AG04450 (cell line): Measurements from ENCODE around the gene PCDHGB2. TPM values are rescaled to one million over a fixed set of nuclear protein-coding genes. Genes with fewer than 3 reads are reported as not detected.

Experiments
- CTCF ChIA-PET: fragments of 300-600, 350-600 bp; formaldehyde crosslinking; extraction: SDS; loops from one replicate; lab custom pipeline; 2022; ENCODE audit warnings: antibody characterized with exemption, inconsistent platforms; lab: Charles Lee
- POLR2A ChIA-PET: fragments of 350-600 bp; formaldehyde crosslinking; extraction: SDS; loops from one replicate; lab custom pipeline; 2021; ENCODE audit warnings: antibody characterized with exemption, inconsistent platforms; lab: Yijun Ruan, JAX
- DNase-seq: peaks from one replicate; pipeline ENCODE4 v3.0.0-alpha.2; 2011; ENCODE audit warnings: low read depth, low spot score
- H3K27ac ChIP-seq: one replicate; pipeline ENCODE4 v1.5.1; 2012; ENCODE audit warnings: low read depth, low read length, control low read depth
- H3K27me3 ChIP-seq: one replicate; pipeline ENCODE4 v1.6.0; 2012; ENCODE audit warnings: low read length; ENCODE audit not compliant: control insufficient read depth, insufficient read depth
- H3K4me3 ChIP-seq: 2 replicates; pipeline ENCODE4 v1.5.1; 2011; ENCODE audit warnings: mild to moderate bottlenecking, low read depth, low read length, control low read depth
- H3K9me3 ChIP-seq: 2 replicates; pipeline ENCODE4 v1.5.1; 2012; ENCODE audit warnings: low read length; ENCODE audit not compliant: control insufficient read depth, insufficient read depth
- polyA plus RNA-seq: library from polyadenylated mRNA; depleted of rRNA; stranded (reverse); fragments of >200 nt; gene quantifications from 2 replicates; pipeline ENCODE4 v1.2.3, GENCODE V29; 2011
- TF ChIP-seq, protein P1 (sequence below): IDR thresholded peaks from 2 replicates; pipeline ENCODE4 v1.5.1; 2011; ENCODE audit warnings: low read depth, low read length, control low read depth, inconsistent platforms

Gene PCDHGB2
- polyA plus RNA-seq, 1 experiment: 4.6 TPM

GRCh38 chr5:141320225-141321169, 39.3 kb upstream of the PCDHGB2 start, which contains the start of gene TAF7:
Gene TAF7 (minus strand): TSS chr5:141320784. CDS start chr5:141320044, 740 bp downstream.
- Histone ChIP-seq H3K27ac (peak within 1 kb of the TSS; percentile 99), H3K4me3 (peak within 1 kb of the TSS; percentile 84), H3K9me3 (peaks cover 48% of the 10 kb centered on the region), H3K27me3 (no peaks in the 10 kb centered on the region)
- TF ChIP-seq, protein P1, sequence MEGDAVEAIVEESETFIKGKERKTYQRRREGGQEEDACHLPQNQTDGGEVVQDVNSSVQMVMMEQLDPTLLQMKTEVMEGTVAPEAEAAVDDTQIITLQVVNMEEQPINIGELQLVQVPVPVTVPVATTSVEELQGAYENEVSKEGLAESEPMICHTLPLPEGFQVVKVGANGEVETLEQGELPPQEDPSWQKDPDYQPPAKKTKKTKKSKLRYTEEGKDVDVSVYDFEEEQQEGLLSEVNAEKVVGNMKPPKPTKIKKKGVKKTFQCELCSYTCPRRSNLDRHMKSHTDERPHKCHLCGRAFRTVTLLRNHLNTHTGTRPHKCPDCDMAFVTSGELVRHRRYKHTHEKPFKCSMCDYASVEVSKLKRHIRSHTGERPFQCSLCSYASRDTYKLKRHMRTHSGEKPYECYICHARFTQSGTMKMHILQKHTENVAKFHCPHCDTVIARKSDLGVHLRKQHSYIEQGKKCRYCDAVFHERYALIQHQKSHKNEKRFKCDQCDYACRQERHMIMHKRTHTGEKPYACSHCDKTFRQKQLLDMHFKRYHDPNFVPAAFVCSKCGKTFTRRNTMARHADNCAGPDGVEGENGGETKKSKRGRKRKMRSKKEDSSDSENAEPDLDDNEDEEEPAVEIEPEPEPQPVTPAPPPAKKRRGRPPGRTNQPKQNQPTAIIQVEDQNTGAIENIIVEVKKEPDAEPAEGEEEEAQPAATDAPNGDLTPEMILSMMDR: peak; percentile 88
- CTCF ChIA-PET: interaction anchor here (0.5 to 5.9 kb wide), 39 partner anchors 9 to 604 kb away, joined by 3 to 86 read pairs (median 4); partner anchors contain the start of genes PCDHB11, PCDHB14, PCDHB16 and PCDHB9
- DNase-seq: peak; percentile 84
- POLR2A ChIA-PET: interaction anchor here (0.6 to 1.8 kb wide), 9 partner anchors 9 to 363 kb away, joined by 3 to 12 read pairs (median 4); partner anchors contain the start of genes PCDHGA1 and PCDHGA2

DNA sequence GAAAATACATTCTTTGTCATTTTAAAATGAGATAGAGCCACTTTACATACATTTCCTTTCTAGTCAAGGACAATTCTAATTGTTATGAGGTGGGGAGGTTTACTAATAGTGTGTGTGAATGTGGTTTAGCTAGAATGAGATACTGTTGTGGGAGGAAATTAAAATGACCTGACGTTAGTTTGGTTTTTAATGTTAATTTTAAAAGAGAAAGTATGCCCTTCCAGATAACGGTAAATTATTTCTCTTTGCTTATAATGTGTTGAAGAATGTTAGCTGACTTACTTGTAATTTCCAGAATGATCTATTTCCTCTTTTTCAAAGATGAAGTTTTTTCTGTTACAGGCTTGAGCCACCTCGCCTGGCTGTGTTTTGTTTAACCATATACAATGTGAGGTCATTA, 37.5 kb upstream of the PCDHGB2 start:
- H3K27ac ChIP-seq: no peak overlapping the region
- peaks cover 40% of the 10 kb centered on the region for H3K9me3 ChIP-seq
- no peak overlapping the region for H3K4me3 ChIP-seq
- no peaks in the 10 kb centered on the region for H3K27me3 ChIP-seq
- ChIA-PET CTCF (interaction anchor here (0.6 to 5.9 kb wide), 5 partner anchors 8 to 245 kb away, joined by 3 to 74 read pairs (median 7); partner anchors contain the start of genes PCDHGA1 and PCDHGB3), POLR2A (no interaction called here)
- DNase-seq: no peak
- TF ChIP-seq, protein P1: no peak

GRCh38 chr5:141326088-141326854, 33.5 kb upstream of the PCDHGB2 start:
- Histone ChIP-seq H3K4me3 (peak overlapping the region; percentile 62), H3K9me3 (peaks cover 26% of the 10 kb centered on the region), H3K27ac (peak overlapping the region; percentile 71), H3K27me3 (peaks cover 7% of the 10 kb centered on the region)
- CTCF ChIA-PET: interaction anchor here (0.7 to 8.5 kb wide), 11 partner anchors 9 to 442 kb away, joined by 3 to 133 read pairs (median 6); partner anchors contain the start of genes PCDHB16, PCDHGA10, PCDHGA2 and PCDHGB3
- TF ChIP-seq, protein P1: peak; percentile 74
- peak; percentile 49 for DNase-seq
- POLR2A ChIA-PET: no interaction called here

- CTCF ChIA-PET: interaction anchor here (0.9 to 8.5 kb wide), 11 partner anchors 8 to 240 kb away, joined by 3 to 133 read pairs (median 8); partner anchors contain the start of genes PCDHB10, PCDHGA2, PCDHGA3 and TAF7
- H3K27me3 ChIP-seq: peaks cover 7% of the 10 kb centered on the region
- H3K9me3 ChIP-seq: peaks cover 39% of the 10 kb centered on the region
- TF ChIP-seq, protein P1: no peak
- no peak overlapping the region for H3K4me3 ChIP-seq
- no peak overlapping the region for H3K27ac ChIP-seq
- DNase-seq: no peak
- POLR2A ChIA-PET: interaction anchor here (1.9 kb wide), 1 partner anchor 8 kb away, joined by 6 read pairs; the partner anchor contains the start of gene TAF7
These were observed 31.6 kb upstream of the PCDHGB2 start for GRCh38 chr5:141328231-141328630.
